Endothelial cell of umbilical vein (primary cell): Measurements from ENCODE around the gene DOP1A. TPM values are rescaled to one million over a fixed set of nuclear protein-coding genes. Genes with fewer than 3 reads are reported as not detected.

Experiments
- BruUV-seq: library from RNA; stranded (reverse); fragments of 400-500 nt; replicated peaks from 2 replicates; lab custom pipeline; 2021; lab: Mats Ljungman, UMichigan
- CTCF ChIA-PET: fragments of 300-600, 350-600 bp; sonication (Branson Sonifier 250); formaldehyde crosslinking; loops from one replicate; lab custom pipeline; 2021; ENCODE audit warnings: antibody characterized with exemption, inconsistent platforms; lab: Charles Lee
- POLR2A ChIA-PET: fragments of 300-600, 350-600 bp; sonication (Branson Sonifier 250); formaldehyde crosslinking; loops from one replicate; lab custom pipeline; 2021; ENCODE audit warnings: antibody characterized with exemption, inconsistent platforms; lab: Charles Lee
- DNase-seq: peaks from one replicate; pipeline ENCODE4 v3.0.0-alpha.2; 2011; ENCODE audit warnings: low read depth, low spot score
- FAIRE-seq: peaks from 2 replicates; lab custom pipeline; 2011; peaks lifted over from hg19 to GRCh38; lab: Jason Lieb, UNC
- H2AFZ ChIP-seq: 2 replicates; pipeline ENCODE4 v1.6.0; 2012; ENCODE audit warnings: low read depth, low read length, control low read depth, inconsistent platforms
- H3K27ac ChIP-seq: 2 replicates; pipeline ENCODE4 v1.5.1; 2011; ENCODE audit warnings: low read depth, mild to moderate bottlenecking, control low read depth, low read length, moderate library complexity; ENCODE audit not compliant: insufficient read depth
- H3K27me3 ChIP-seq, 2 experiments: 2 replicates each; pipeline versions ENCODE4 v1.6.0 to v1.6.1; 2011; ENCODE audit warnings: low read length in 2 of 2, mixed read lengths in 1 of 2; ENCODE audit not compliant: control insufficient read depth in 2 of 2, insufficient read depth in 2 of 2
- H3K36me3 ChIP-seq, 2 experiments: 2 replicates in 1 of 2; 3 replicates in 1 of 2; pipeline ENCODE4 v1.5.1; 2011; ENCODE audit warnings: low read length in 2 of 2, mild to moderate bottlenecking in 1 of 2, moderate library complexity in 1 of 2; ENCODE audit not compliant: control insufficient read depth in 2 of 2, insufficient read depth in 2 of 2; ENCODE audit errors: extremely low read depth in 1 of 2
- H3K4me1 ChIP-seq: 3 replicates; pipeline ENCODE4 v1.5.1; 2011; ENCODE audit warnings: mild to moderate bottlenecking, low read length; ENCODE audit not compliant: control insufficient read depth, insufficient read depth; ENCODE audit errors: extremely low read depth
- H3K4me2 ChIP-seq: 2 replicates; pipeline ENCODE4 v1.6.1; 2011; ENCODE audit warnings: low read length, control low read depth, mixed read lengths; ENCODE audit not compliant: insufficient read depth
- H3K4me3 ChIP-seq, 3 experiments: fragments of 200-600 bp in 1 of 3; sonication (generic), shearing (Covaris generic) in 1 of 3; replicated peaks in 1 of 3; 2 replicates each; pipeline ENCODE4 v1.5.1; 2011 to 2016; ENCODE audit warnings: control low read depth in 3 of 3, low read length in 3 of 3, mild to moderate bottlenecking in 2 of 3, inconsistent platforms in 1 of 3, low read depth in 1 of 3, moderate library complexity in 1 of 3; ENCODE audit not compliant: insufficient read depth in 1 of 3
- H3K79me2 ChIP-seq: 2 replicates; pipeline ENCODE4 v1.6.0; 2012; ENCODE audit warnings: low read length, inconsistent platforms; ENCODE audit not compliant: control insufficient read depth, insufficient read depth
- H3K9ac ChIP-seq: replicated peaks from 2 replicates; pipeline ENCODE3; 2011; ENCODE audit warnings: low read length, control low read depth; ENCODE audit not compliant: insufficient read depth; ENCODE audit errors: extremely low read depth
- H3K9me1 ChIP-seq: replicated peaks from 3 replicates; pipeline ENCODE4 v1.6.0; 2011; ENCODE audit warnings: mild to moderate bottlenecking, low read length; ENCODE audit not compliant: control insufficient read depth, insufficient read depth; ENCODE audit errors: extremely low read depth
- H3K9me3 ChIP-seq: replicated peaks from 2 replicates; pipeline ENCODE4 v1.5.1; 2012; ENCODE audit warnings: low read length, inconsistent platforms; ENCODE audit not compliant: control insufficient read depth, insufficient read depth
- H4K20me1 ChIP-seq: replicated peaks from 2 replicates; pipeline ENCODE3; 2011; ENCODE audit warnings: mild to moderate bottlenecking, low read length; ENCODE audit not compliant: control insufficient read depth, insufficient read depth; ENCODE audit errors: extremely low read depth
- CTCF ChIP-seq, 2 donors: IDR thresholded peaks; 1 replicate in 1 of 2; 2 replicates in 1 of 2; pipeline ENCODE4 v1.5.1; 2011; ENCODE audit warnings: low read length in 2 of 2, mild to moderate bottlenecking in 2 of 2, moderate library complexity in 2 of 2, control low read depth in 1 of 2, inconsistent platforms in 1 of 2, low read depth in 1 of 2; ENCODE audit not compliant: insufficient read depth in 1 of 2; ENCODE audit errors: extremely low read depth in 1 of 2
- EZH2 ChIP-seq: IDR thresholded peaks from 2 replicates; pipeline ENCODE4 v1.6.1; 2012; ENCODE audit warnings: borderline replicate concordance, low read depth, mild to moderate bottlenecking, moderate library complexity, low read length, inconsistent platforms; ENCODE audit not compliant: severe bottlenecking
- FOS ChIP-seq: IDR thresholded peaks from 2 replicates; pipeline ENCODE4 v1.6.1; 2011; ENCODE audit warnings: mild to moderate bottlenecking, low read length, moderate library complexity, borderline replicate concordance; ENCODE audit not compliant: insufficient read depth
- GATA2 ChIP-seq: IDR thresholded peaks from 2 replicates; pipeline ENCODE4 v1.7.0; 2011; ENCODE audit warnings: low read depth, mild to moderate bottlenecking, moderate library complexity, mixed read lengths, low read length; ENCODE audit not compliant: insufficient read length, insufficient read depth
- JUN ChIP-seq: IDR thresholded peaks from 2 replicates; pipeline ENCODE4 v1.6.1; 2011; ENCODE audit warnings: borderline replicate concordance, low read depth; ENCODE audit not compliant: insufficient read length, insufficient read depth
- MYC ChIP-seq: IDR thresholded peaks from one replicate; pipeline ENCODE4 v1.6.1; 2011; ENCODE audit warnings: mild to moderate bottlenecking, low read depth, low read length
- POLR2A ChIP-seq: IDR thresholded peaks from 2 replicates; pipeline ENCODE4 v1.6.1; 2012; ENCODE audit warnings: low read depth, mild to moderate bottlenecking, control low read depth, low read length
- POLR2AphosphoS5 ChIP-seq: IDR thresholded peaks from 2 replicates; pipeline ENCODE4 v1.6.1; 2012; ENCODE audit warnings: low read depth, mild to moderate bottlenecking, control low read depth, low read length, moderate library complexity; ENCODE audit not compliant: insufficient read depth
- dilution Hi-C: fragments of 300-500 bp; cut with MboI; formaldehyde crosslinking; loops from one replicate; pipeline ENCODE4 v1.15.0; 2019; ENCODE audit warnings: low sequenced_read_pairs; ENCODE audit not compliant: extremely low pct_ligation_motif_present
- intact Hi-C: fragments of 100-400 bp; cut with micrococcal nuclease; formaldehyde crosslinking; loops from one replicate; pipeline ENCODE4 v1.10.0; 2022
- polyA plus RNA-seq, 4 experiments: library from polyadenylated mRNA; depleted of rRNA in 3 of 4; stranded (reverse) in 3 of 4; unstranded in 1 of 4; fragments of >200 nt; gene quantifications; 2 replicates each; pipeline versions ENCODE4 v1.2.1 to v1.2.3, GENCODE V29; 2011 to 2012; ENCODE audit warnings: missing spikeins in 1 of 4
- total RNA-seq: library from RNA; stranded (reverse); gene quantifications from 2 replicates; pipeline ENCODE4 v1.2.3, GENCODE V29; 2021
- TF ChIP-seq, protein P1 (sequence below): IDR thresholded peaks from 2 replicates; pipeline ENCODE4 v1.6.1; 2011; ENCODE audit not compliant: insufficient read depth, insufficient read length

DOP1A gene
- total and polyA plus RNA-seq, 2 donors (not counting 3 experiments of a cell fraction or from before 2014, with no cell fraction given) = 6.3 to 12.3 TPM

- H4K20me1 ChIP-seq = no peaks in the 10 kb centered on the region
- no peaks in the 10 kb centered on the region for H3K9me3 ChIP-seq
- H3K9ac ChIP-seq = no peak overlapping the region
- no peaks in the 10 kb centered on the region for H3K36me3 ChIP-seq
- no peak overlapping the region for H3K27ac ChIP-seq
- FAIRE-seq (no peak), DNase-seq (no peak)
- no TSS peak for BruUV-seq
- dilution Hi-C loops (no loop called here), intact Hi-C loops (loop anchor here (5.0 kb wide), 1 partner anchor 336 kb away; no protein-coding TSS in a partner anchor)
- TF ChIP-seq POLR2A (no peak), FOS (no peak), POLR2AphosphoS5 (no peak), GATA2 (no peak), EZH2 (no peak), CTCF (IDR thresholded peaks at IDR 0.05; ENCODE audit: extremely low read depth in 1 of 2, insufficient read depth in 1 of 2, low read depth in 1 of 2, low read length in 2 of 2) (no peak), JUN (no peak), MYC (no peak)
- TF ChIP-seq, protein P1, sequence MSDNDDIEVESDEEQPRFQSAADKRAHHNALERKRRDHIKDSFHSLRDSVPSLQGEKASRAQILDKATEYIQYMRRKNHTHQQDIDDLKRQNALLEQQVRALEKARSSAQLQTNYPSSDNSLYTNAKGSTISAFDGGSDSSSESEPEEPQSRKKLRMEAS = no peak
- H3K4me3 ChIP-seq = no peak overlapping the region
- peaks cover 20% of the 10 kb centered on the region for H3K4me1 ChIP-seq
- peaks cover 3% of the 10 kb centered on the region for H3K79me2 ChIP-seq
- no peaks in the 10 kb centered on the region for H3K9me1 ChIP-seq
- no peak overlapping the region for H3K4me2 ChIP-seq
- H2AFZ ChIP-seq = no peak overlapping the region
- ChIA-PET CTCF (interaction anchor here (1.0 to 9.7 kb wide), 5 partner anchors 133 to 801 kb away, joined by 3 to 431 read pairs (median 4); partner anchors contain the start of gene PRSS35), POLR2A (no interaction called here)
- no peaks in the 10 kb centered on the region for H3K27me3 ChIP-seq
Observed at GRCh38 chr6:83071707-83072106, 4.2 kb downstream of the DOP1A start.
